ENCODE results near the gene ZNF835.

Gene ZNF835

DNA sequence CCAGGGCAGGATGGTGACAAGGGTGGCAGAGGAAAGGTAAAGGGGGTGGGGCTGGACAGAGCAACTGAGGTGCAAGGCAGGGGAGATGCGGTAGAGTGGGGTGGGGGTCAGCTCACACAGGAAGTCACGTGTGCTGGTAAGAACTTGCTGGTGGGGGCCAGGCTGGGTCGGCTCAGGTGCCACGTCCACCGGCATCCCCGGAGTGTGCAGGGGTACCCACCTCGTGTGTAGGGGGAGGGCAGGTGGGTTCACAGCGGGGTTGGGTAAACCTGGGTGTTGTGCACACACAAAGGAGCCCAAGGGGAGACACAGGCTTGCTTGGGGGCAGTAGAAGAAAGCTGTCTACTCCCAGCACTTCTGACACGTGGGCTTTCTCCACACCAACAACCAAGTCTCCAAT is 2.9 kb downstream of the ZNF835 start:
- TF ChIP-seq, protein P1, sequence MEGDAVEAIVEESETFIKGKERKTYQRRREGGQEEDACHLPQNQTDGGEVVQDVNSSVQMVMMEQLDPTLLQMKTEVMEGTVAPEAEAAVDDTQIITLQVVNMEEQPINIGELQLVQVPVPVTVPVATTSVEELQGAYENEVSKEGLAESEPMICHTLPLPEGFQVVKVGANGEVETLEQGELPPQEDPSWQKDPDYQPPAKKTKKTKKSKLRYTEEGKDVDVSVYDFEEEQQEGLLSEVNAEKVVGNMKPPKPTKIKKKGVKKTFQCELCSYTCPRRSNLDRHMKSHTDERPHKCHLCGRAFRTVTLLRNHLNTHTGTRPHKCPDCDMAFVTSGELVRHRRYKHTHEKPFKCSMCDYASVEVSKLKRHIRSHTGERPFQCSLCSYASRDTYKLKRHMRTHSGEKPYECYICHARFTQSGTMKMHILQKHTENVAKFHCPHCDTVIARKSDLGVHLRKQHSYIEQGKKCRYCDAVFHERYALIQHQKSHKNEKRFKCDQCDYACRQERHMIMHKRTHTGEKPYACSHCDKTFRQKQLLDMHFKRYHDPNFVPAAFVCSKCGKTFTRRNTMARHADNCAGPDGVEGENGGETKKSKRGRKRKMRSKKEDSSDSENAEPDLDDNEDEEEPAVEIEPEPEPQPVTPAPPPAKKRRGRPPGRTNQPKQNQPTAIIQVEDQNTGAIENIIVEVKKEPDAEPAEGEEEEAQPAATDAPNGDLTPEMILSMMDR (IDR thresholded peaks at IDR 0.05; ENCODE audit: low read depth, low read length): no peak
- H3K4me3 ChIP-seq (ENCODE audit: low read depth, low read length): no peak overlapping the region
- no peak for DNase-seq (ENCODE audit: low read depth, low spot score)
- in situ Hi-C loops (cut with HindIII; ENCODE audit: low sequenced_read_pairs): no loop called here

DNA sequence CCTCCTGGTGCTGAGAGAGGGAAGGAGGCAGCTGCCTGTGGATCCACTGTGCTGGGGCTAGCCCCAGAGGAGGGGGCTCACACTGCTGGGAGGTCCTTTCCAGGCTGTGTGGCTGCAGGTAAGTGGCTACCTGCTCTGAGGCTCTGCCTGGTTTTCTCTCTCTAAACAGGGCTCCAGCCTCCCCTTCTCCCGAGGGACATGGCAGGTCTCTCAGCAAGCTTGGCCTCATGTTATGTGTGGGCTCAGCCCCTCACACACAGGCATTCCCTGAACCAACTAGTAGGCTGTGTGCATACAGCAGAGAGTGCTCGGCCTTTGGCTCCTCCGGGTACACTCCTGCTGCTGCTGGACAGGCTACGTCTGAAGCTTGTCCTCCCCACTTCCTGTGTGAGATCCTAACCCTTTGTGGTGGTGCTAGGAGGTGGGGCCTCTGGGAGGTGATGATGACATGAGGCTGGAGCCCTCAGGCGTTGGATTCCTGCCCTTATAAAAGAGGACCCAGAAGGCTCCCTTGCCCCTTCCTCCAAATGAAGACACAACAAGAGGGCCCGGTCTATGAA is 4.2 kb downstream of the ZNF835 start:
- TF ChIP-seq, protein P1 (IDR thresholded peaks at IDR 0.05; ENCODE audit: low read depth, low read length): no peak

DNA sequence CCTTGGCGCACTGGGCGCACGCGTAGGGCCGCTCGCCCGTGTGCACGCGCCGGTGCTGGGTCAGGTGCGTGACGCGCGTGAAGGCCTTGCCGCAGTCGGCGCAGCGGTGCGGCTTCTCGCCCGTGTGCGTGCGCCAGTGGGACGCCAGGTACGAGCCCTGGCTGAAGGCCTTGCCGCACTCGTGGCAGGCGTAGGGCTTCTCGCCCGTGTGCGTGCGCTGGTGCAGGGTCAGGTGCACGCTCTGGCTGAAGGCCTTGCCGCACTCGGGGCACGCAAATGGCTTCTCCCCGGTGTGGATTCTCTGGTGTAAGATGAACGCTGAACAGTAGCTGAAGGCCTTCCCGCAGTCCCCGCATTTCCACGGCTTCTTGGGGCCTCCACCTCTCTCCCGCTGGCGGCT is 7.0 kb downstream of the ZNF835 start:
- no peak overlapping the region for H3K4me3 ChIP-seq (ENCODE audit: low read depth, low read length)
- in situ Hi-C loops (cut with HindIII; ENCODE audit: low sequenced_read_pairs): no loop called here
- TF ChIP-seq, protein P1 (IDR thresholded peaks at IDR 0.05; ENCODE audit: low read depth, low read length): no peak
- DNase-seq (ENCODE audit: low read depth, low spot score): no peak

More for the DNA sequence above, 4.2 kb downstream of the ZNF835 start:
- in situ Hi-C loops (cut with HindIII; ENCODE audit: low sequenced_read_pairs): no loop called here
- H3K4me3 ChIP-seq (ENCODE audit: low read depth, low read length): no peak overlapping the region
- DNase-seq (ENCODE audit: low read depth, low spot score): no peak

DNA sequence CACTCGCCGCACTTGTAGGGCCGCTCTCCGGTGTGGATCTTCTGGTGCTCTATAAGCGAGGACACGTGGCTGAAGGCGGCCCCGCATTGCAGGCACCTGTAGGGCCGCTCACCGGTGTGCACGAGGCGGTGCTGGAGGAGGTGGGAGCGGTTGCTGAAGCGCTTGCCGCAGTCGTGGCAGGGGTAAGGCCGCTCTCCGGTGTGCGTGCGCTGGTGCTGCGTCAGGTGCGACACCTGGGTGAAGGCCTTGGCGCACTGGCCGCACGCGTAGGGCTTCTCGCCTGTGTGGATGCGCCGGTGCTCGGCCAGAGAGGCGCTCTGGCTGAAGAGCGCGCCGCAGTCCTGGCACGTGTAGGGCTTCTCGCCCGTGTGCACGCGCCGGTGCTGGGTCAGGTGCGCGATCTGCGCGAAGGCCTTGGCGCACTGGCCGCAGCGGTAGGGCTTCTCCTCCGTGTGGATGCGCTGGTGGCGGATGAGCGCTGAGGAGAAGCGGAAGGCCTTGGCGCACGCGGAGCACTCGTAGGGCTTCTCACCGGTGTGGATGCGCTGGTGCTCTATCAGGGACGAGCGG is 7.5 kb downstream of the ZNF835 start:
- DNase-seq (ENCODE audit: low read depth, low spot score): no peak
- TF ChIP-seq, protein P1 (IDR thresholded peaks at IDR 0.05; ENCODE audit: low read depth, low read length): no peak
- no peak overlapping the region for H3K4me3 ChIP-seq (ENCODE audit: low read depth, low read length)
- in situ Hi-C loops (cut with HindIII; ENCODE audit: low sequenced_read_pairs): no loop called here

DNA sequence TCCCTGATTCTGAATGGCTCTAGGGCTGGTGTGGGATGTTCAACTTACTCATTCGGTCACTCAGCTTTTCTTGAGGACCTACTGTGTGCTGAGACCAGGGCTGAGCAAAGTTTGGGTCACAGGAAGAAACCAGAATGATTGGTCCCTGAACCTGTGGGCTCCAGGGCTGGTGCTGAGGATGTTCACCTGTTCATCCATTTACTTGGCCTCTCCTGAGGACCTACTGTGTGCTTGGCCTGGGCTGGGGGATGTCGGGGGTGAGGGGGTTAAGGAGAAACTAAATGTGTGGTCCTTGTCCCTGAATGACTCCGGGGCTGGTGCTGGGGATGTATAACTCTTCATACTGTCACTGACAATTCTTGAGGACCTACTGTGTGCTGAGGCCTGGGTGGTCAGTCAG is 10.3 kb downstream of the ZNF835 start:
- TF ChIP-seq, protein P1 (IDR thresholded peaks at IDR 0.05; ENCODE audit: low read depth, low read length): no peak
- no peak overlapping the region for H3K4me3 ChIP-seq (ENCODE audit: low read depth, low read length)
- in situ Hi-C loops (cut with HindIII; ENCODE audit: low sequenced_read_pairs): no loop called here
- no peak for DNase-seq (ENCODE audit: low read depth, low spot score)

DNA sequence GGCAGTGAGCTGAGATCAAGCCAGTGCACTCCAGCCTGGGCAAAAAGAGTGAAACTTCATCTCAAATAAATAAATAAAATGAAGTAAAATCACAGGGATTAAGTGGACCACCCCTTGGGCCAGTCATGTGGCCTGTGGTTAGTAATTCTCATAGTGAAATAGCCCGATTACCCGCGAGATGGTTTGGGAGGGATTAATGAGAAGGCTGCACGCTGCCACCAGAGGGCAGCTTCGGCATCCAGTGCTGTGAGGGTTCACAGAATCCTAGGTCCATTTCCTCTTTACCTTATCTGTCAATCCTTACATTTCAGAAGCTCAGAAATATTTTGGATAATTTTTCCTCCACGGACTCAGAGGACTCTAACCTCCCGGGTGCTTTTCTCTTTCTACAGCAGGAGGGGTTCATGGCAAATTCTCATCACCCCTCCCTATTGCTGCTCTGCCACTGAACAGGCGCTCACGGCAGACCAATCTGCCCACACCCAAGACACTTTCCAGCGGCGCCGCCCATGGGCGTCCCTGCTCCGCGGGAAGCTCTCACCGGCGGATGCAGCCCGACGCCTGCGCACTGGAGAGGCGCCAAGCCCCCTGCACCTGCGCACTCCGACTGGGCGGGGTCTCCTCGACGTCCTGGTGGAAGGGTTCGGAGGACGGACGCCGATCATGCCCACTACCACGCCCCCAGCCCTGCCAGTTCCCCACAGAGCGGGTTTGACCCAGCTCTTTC is 11.0 kb downstream of the ZNF835 start:
- DNase-seq (ENCODE audit: low read depth, low spot score): no peak
- TF ChIP-seq, protein P1 (IDR thresholded peaks at IDR 0.05; ENCODE audit: low read depth, low read length): no peak
- in situ Hi-C loops (cut with HindIII; ENCODE audit: low sequenced_read_pairs): no loop called here

More for the DNA sequence above, 11.0 kb downstream of the ZNF835 start:
- H3K4me3 ChIP-seq (ENCODE audit: low read depth, low read length): no peak overlapping the region

Measured in astrocyte of the spinal cord (primary cell).